ENCODE data around the gene PRR35. TPM values are rescaled to one million over a fixed set of nuclear protein-coding genes. Genes with fewer than 3 reads are reported as not detected.

Gene PRR35
- total and polyA plus RNA-seq, 4 donors: not detected

DNA sequence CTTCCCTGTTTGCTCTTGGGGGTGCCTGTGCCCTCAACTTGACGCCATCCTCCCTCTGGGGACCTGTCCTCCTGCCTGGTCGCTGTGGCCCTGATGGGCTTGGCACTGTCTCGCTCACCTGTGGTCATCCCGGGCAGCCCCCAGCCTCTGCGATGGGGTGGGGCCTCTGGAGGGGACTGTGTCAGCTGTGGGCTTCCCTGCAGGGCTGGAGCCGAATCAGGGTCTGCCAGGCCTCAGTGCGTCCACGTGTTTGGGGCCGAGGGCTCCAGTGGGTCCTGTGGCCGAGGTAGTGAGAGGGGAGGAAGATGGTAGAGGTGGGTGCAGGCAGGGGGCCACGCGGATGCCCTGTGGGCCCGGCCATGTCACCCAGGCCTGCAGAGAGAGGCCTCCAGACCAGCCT, 17.6 kb downstream of the PRR35 start:
- Histone ChIP-seq H3K4me3 (ENCODE audit: low read depth in 1 of 3, low read length in 3 of 3) (no peak overlapping the region), H3K9ac (ENCODE audit: low read depth in 1 of 2, low read length in 2 of 2) (no peak overlapping the region), H3K4me1 (ENCODE audit: control insufficient read depth in 4 of 4, insufficient read depth in 4 of 4, low read length in 3 of 4) (peaks cover 0 to 18% (median 7%) of the 10 kb centered on the region in 4 donors), H3K27ac (ENCODE audit: low read depth in 1 of 2, low read length in 2 of 2) (no peak overlapping the region), H3K9me3 (ENCODE audit: control insufficient read depth in 4 of 4, low read length in 3 of 4) (no peaks in the 10 kb centered on the region), H3K36me3 (ENCODE audit: control insufficient read depth in 4 of 4, insufficient read depth in 3 of 4, low read depth in 1 of 4, low read length in 3 of 4) (peaks cover 0 to 7% (median under 1%) of the 10 kb centered on the region in 4 donors), H3K27me3 (ENCODE audit: control insufficient read depth in 4 of 4, insufficient read depth in 4 of 4, low read length in 3 of 4) (no peaks in the 10 kb centered on the region)
- no peak for DNase-seq (ENCODE audit: low spot score)
- TF ChIP-seq, protein P1, sequence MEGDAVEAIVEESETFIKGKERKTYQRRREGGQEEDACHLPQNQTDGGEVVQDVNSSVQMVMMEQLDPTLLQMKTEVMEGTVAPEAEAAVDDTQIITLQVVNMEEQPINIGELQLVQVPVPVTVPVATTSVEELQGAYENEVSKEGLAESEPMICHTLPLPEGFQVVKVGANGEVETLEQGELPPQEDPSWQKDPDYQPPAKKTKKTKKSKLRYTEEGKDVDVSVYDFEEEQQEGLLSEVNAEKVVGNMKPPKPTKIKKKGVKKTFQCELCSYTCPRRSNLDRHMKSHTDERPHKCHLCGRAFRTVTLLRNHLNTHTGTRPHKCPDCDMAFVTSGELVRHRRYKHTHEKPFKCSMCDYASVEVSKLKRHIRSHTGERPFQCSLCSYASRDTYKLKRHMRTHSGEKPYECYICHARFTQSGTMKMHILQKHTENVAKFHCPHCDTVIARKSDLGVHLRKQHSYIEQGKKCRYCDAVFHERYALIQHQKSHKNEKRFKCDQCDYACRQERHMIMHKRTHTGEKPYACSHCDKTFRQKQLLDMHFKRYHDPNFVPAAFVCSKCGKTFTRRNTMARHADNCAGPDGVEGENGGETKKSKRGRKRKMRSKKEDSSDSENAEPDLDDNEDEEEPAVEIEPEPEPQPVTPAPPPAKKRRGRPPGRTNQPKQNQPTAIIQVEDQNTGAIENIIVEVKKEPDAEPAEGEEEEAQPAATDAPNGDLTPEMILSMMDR (IDR thresholded peaks at IDR 0.05; ENCODE audit: low read depth, low read length, missing input control): no peak
- no peak for TF ChIP-seq YY1 (IDR thresholded peaks at IDR 0.05)
- TF ChIP-seq, protein P2, sequence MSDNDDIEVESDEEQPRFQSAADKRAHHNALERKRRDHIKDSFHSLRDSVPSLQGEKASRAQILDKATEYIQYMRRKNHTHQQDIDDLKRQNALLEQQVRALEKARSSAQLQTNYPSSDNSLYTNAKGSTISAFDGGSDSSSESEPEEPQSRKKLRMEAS (IDR thresholded peaks at IDR 0.05): no peak
- TF ChIP-seq GABPA (IDR thresholded peaks at IDR 0.05 in 1 of 2, conservative IDR thresholded peaks at IDR 0.05 in 1 of 2): no peak
- TF ChIP-seq, protein P3, sequence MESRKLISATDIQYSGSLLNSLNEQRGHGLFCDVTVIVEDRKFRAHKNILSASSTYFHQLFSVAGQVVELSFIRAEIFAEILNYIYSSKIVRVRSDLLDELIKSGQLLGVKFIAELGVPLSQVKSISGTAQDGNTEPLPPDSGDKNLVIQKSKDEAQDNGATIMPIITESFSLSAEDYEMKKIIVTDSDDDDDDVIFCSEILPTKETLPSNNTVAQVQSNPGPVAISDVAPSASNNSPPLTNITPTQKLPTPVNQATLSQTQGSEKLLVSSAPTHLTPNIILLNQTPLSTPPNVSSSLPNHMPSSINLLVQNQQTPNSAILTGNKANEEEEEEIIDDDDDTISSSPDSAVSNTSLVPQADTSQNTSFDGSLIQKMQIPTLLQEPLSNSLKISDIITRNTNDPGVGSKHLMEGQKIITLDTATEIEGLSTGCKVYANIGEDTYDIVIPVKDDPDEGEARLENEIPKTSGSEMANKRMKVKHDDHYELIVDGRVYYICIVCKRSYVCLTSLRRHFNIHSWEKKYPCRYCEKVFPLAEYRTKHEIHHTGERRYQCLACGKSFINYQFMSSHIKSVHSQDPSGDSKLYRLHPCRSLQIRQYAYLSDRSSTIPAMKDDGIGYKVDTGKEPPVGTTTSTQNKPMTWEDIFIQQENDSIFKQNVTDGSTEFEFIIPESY (IDR thresholded peaks at IDR 0.05): no peak
- TF ChIP-seq JUND (IDR thresholded peaks at IDR 0.05): no peak
- TF ChIP-seq HNF4G (IDR thresholded peaks at IDR 0.05): no peak
- no peak for TF ChIP-seq FOXA2 (IDR thresholded peaks at IDR 0.05)
- no peak for TF ChIP-seq SP1 (IDR thresholded peaks at IDR 0.05)
- TF ChIP-seq, protein P4, sequence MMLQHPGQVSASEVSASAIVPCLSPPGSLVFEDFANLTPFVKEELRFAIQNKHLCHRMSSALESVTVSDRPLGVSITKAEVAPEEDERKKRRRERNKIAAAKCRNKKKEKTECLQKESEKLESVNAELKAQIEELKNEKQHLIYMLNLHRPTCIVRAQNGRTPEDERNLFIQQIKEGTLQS (IDR thresholded peaks at IDR 0.05): no peak
- no peak for TF ChIP-seq EGR1 (IDR thresholded peaks at IDR 0.05; ENCODE audit: low read depth in 2 of 2)
- no peak for TF ChIP-seq RAD21 (IDR thresholded peaks at IDR 0.05)
- no peak for TF ChIP-seq HNF4A (conservative IDR thresholded peaks at IDR 0.05)
- no peak for TF ChIP-seq NR2F2 (IDR thresholded peaks at IDR 0.05)
- TF ChIP-seq TAF1 (conservative IDR thresholded peaks at IDR 0.05): no peak
- no peak for TF ChIP-seq RXRA (IDR thresholded peaks at IDR 0.05)
- no peak for TF ChIP-seq FOXA1 (IDR thresholded peaks at IDR 0.05)
- TF ChIP-seq, protein P5, sequence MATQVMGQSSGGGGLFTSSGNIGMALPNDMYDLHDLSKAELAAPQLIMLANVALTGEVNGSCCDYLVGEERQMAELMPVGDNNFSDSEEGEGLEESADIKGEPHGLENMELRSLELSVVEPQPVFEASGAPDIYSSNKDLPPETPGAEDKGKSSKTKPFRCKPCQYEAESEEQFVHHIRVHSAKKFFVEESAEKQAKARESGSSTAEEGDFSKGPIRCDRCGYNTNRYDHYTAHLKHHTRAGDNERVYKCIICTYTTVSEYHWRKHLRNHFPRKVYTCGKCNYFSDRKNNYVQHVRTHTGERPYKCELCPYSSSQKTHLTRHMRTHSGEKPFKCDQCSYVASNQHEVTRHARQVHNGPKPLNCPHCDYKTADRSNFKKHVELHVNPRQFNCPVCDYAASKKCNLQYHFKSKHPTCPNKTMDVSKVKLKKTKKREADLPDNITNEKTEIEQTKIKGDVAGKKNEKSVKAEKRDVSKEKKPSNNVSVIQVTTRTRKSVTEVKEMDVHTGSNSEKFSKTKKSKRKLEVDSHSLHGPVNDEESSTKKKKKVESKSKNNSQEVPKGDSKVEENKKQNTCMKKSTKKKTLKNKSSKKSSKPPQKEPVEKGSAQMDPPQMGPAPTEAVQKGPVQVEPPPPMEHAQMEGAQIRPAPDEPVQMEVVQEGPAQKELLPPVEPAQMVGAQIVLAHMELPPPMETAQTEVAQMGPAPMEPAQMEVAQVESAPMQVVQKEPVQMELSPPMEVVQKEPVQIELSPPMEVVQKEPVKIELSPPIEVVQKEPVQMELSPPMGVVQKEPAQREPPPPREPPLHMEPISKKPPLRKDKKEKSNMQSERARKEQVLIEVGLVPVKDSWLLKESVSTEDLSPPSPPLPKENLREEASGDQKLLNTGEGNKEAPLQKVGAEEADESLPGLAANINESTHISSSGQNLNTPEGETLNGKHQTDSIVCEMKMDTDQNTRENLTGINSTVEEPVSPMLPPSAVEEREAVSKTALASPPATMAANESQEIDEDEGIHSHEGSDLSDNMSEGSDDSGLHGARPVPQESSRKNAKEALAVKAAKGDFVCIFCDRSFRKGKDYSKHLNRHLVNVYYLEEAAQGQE (IDR thresholded peaks at IDR 0.05): no peak
- WGBS: 92% methylated on average over 13 of the region's 13 CpGs
